GM12891 (cell line): ENCODE measurements around the gene CACNA1I.

Experiments
- PAX5 ChIP-seq: IDR thresholded peaks from 2 replicates; pipeline ENCODE4 v1.6.1; 2011; ENCODE audit warnings: low read length, moderate library complexity, mild to moderate bottlenecking; ENCODE audit not compliant: insufficient read depth, severe bottlenecking
- POLR2A ChIP-seq: IDR thresholded peaks from 2 replicates; pipeline ENCODE4 v1.6.1; 2011; ENCODE audit warnings: low read depth, low read length, control low read depth
- POLR2AphosphoS5 ChIP-seq: IDR thresholded peaks from 2 replicates; pipeline ENCODE4 v1.6.1; 2011; ENCODE audit warnings: low read depth, low read length, control low read depth
- POU2F2 ChIP-seq: IDR thresholded peaks from 2 replicates; pipeline ENCODE4 v1.6.1; 2011; ENCODE audit warnings: low read depth, mild to moderate bottlenecking, control low read depth, low read length, moderate library complexity
- SPI1 ChIP-seq: IDR thresholded peaks from 2 replicates; pipeline ENCODE4 v1.6.1; 2011; ENCODE audit warnings: low read depth, low read length, control low read depth
- TAF1 ChIP-seq: IDR thresholded peaks from 2 replicates; pipeline ENCODE4 v1.6.1; 2011; ENCODE audit warnings: low read depth, low read length, control low read depth

DNA sequence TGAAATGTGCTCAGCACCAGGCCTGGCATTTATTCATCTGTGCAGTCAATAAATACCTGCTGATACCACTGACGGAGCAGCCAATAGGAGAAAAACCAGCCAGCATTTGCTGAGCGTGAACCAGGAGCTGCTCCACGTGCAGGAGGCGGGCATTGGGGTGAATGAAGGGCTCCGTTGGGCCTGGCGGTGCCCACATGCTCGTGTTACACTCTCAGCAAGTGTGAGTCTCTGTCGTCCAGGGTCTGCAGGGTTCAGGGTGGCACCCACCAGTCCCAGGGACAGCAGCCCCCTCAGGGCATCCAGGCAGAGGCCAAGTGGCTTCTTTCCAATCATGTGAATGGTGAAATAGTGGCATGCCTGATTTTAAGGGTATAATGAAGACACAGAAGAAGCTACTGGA lies 33.8 kb upstream of the CACNA1I start:
- TF ChIP-seq TAF1 = no peak
- no peak for TF ChIP-seq POLR2A
- no peak for TF ChIP-seq POLR2AphosphoS5
- TF ChIP-seq PAX5 = no peak
- no peak for TF ChIP-seq SPI1
- no peak for TF ChIP-seq POU2F2
